Activated T-helper 1 cell treated with anti-CD3 and anti-CD28 coated beads, Interleukin-2, amount 50 U/mL, for 16 hours (primary cell): ENCODE results near the gene PHLPP1.
"Not testable (repeated sequence)": the region's sequence is repeated elsewhere in the genome, so short reads cannot be mapped to it uniquely, and the experiment has no call there.

ENCODE experiments used
- DNase-seq, 2 donors: peaks; one replicate each; pipeline ENCODE4 v3.0.0-alpha.2; 2020; ENCODE audit warnings: low read depth in 1 of 2, low spot score in 1 of 2

The PHLPP1 gene

GRCh38 chr18:62880673-62881364 lies 165.5 kb downstream of the PHLPP1 start:
- DNase-seq: no peak

- no peak for DNase-seq
These were observed 166.2 kb downstream of the PHLPP1 start for GRCh38 chr18:62881509-62882016.

- no peak for DNase-seq
These were observed 168.8 kb downstream of the PHLPP1 start for GRCh38 chr18:62883937-62884735.

- DNase-seq: no peak
These were observed 170.5 kb downstream of the PHLPP1 start for GRCh38 chr18:62885804-62886203.

- DNase-seq: no peak
These were observed 179.5 kb downstream of the PHLPP1 start for GRCh38 chr18:62894681-62895390.

GRCh38 chr18:62897153-62897552 lies 181.8 kb downstream of the PHLPP1 start:
- no peak for DNase-seq

- DNase-seq: no peak
These were observed 183.0 kb downstream of the PHLPP1 start for GRCh38 chr18:62898359-62898758.

GRCh38 chr18:62899534-62899933 lies 184.2 kb downstream of the PHLPP1 start:
- DNase-seq: no peak

- DNase-seq: no peak
These were observed 185.0 kb downstream of the PHLPP1 start for GRCh38 chr18:62900132-62900883.

- DNase-seq: no peak
These were observed 187.4 kb downstream of the PHLPP1 start for GRCh38 chr18:62902776-62903175.

GRCh38 chr18:62904396-62905285 lies 189.3 kb downstream of the PHLPP1 start:
- no peak for DNase-seq

- DNase-seq: no peak
These were observed 197.5 kb downstream of the PHLPP1 start for GRCh38 chr18:62912885-62913284.

GRCh38 chr18:62913824-62914223 lies 198.5 kb downstream of the PHLPP1 start:
- not testable (repeated sequence) for DNase-seq

GRCh38 chr18:62914871-62915392 lies 199.6 kb downstream of the PHLPP1 start:
- DNase-seq: no peak

- DNase-seq: no peak
These were observed 203.0 kb downstream of the PHLPP1 start for GRCh38 chr18:62918361-62918760.

- DNase-seq: no peak
These were observed 203.9 kb downstream of the PHLPP1 start for GRCh38 chr18:62919109-62919838.

GRCh38 chr18:62925031-62925688 lies 209.8 kb downstream of the PHLPP1 start:
- no peak for DNase-seq

GRCh38 chr18:62928326-62928725 lies 213.0 kb downstream of the PHLPP1 start:
- no peak for DNase-seq
